IMR-90 (cell line): ENCODE data around the gene DCLK1. TPM values are rescaled to one million over a fixed set of nuclear protein-coding genes. Genes with fewer than 3 reads are reported as not detected.

Source experiments
- ATAC-seq: fragments of 200-7000 bp; cut with Tn5 transposase; 2 replicates; pipeline ENCODE4 v1.9.1; 2020; ENCODE audit warnings: low read depth, mild to moderate bottlenecking, moderate library complexity
- BruUV-seq: library from RNA; stranded (reverse); fragments of 400-500 nt; replicated peaks from 2 replicates; lab custom pipeline; 2021; lab: Mats Ljungman, UMichigan
- CTCF ChIA-PET: fragments of 300-600 bp; formaldehyde crosslinking; extraction: SDS; loops from one replicate; lab custom pipeline; 2021; ENCODE audit warnings: antibody characterized with exemption; lab: Yijun Ruan, JAX
- POLR2A ChIA-PET: fragments of 300-600 bp; sonication (Branson Sonifier 250); formaldehyde crosslinking; loops from one replicate; lab custom pipeline; 2022; ENCODE audit warnings: antibody characterized with exemption; ENCODE audit not compliant: unreplicated experiment; lab: Charles Lee
- DNase-seq: peaks from one replicate; pipeline ENCODE4 v3.0.0; 2013
- H2AFZ ChIP-seq: replicated peaks from 2 replicates; pipeline ENCODE3; 2013; ENCODE audit warnings: low read length, mild to moderate bottlenecking; ENCODE audit not compliant: poor library complexity
- H2AK5ac ChIP-seq: 2 replicates; pipeline ENCODE4 v1.6.1; 2013; ENCODE audit warnings: low read depth, low read length, inconsistent platforms
- H2AK9ac ChIP-seq: replicated peaks from 2 replicates; pipeline ENCODE3; 2013; ENCODE audit warnings: mild to moderate bottlenecking, low read depth, low read length, moderate library complexity; ENCODE audit not compliant: poor library complexity
- H2BK120ac ChIP-seq: 2 replicates; pipeline ENCODE4 v1.6.1; 2013; ENCODE audit warnings: low read depth, low read length, inconsistent platforms
- H2BK15ac ChIP-seq: 3 replicates; pipeline ENCODE4 v1.6.1; 2013; ENCODE audit warnings: low read depth, low read length, inconsistent platforms
- H2BK20ac ChIP-seq: 2 replicates; pipeline ENCODE4 v1.6.1; 2013; ENCODE audit warnings: low read depth, mild to moderate bottlenecking, inconsistent platforms, low read length, moderate library complexity
- H2BK5ac ChIP-seq: 2 replicates; pipeline ENCODE4 v1.6.1; 2013; ENCODE audit warnings: mild to moderate bottlenecking, low read depth, low read length, inconsistent platforms; ENCODE audit not compliant: poor library complexity, severe bottlenecking
- H3K14ac ChIP-seq: replicated peaks from 2 replicates; pipeline ENCODE4 v1.6.1; 2013; ENCODE audit warnings: low read depth, low read length, inconsistent platforms
- H3K18ac ChIP-seq: 2 replicates; pipeline ENCODE4 v1.6.1; 2013; ENCODE audit warnings: low read depth, low read length, control low read depth
- H3K23ac ChIP-seq: 2 replicates; pipeline ENCODE4 v1.6.1; 2013; ENCODE audit warnings: low read depth, low read length, inconsistent platforms
- H3K27ac ChIP-seq: 2 replicates; pipeline ENCODE4 v1.5.1; 2013; ENCODE audit warnings: mild to moderate bottlenecking, control low read depth, low read length; ENCODE audit not compliant: insufficient read depth
- H3K27me3 ChIP-seq: 2 replicates; pipeline ENCODE4 v1.6.1; 2013; ENCODE audit warnings: low read length; ENCODE audit not compliant: control insufficient read depth, insufficient read depth
- H3K36me3 ChIP-seq: 2 replicates; pipeline ENCODE4 v1.6.1; 2013; ENCODE audit warnings: low read length, mixed read lengths; ENCODE audit not compliant: control insufficient read depth, insufficient read depth
- H3K4ac ChIP-seq: 2 replicates; pipeline ENCODE4 v1.6.1; 2013; ENCODE audit warnings: low read depth, low read length, inconsistent platforms
- H3K4me1 ChIP-seq: 2 replicates; pipeline ENCODE4 v1.6.1; 2013; ENCODE audit warnings: low read length, mixed read lengths; ENCODE audit not compliant: control insufficient read depth, insufficient read depth
- H3K4me2 ChIP-seq: 2 replicates; pipeline ENCODE4 v1.6.1; 2013; ENCODE audit warnings: low read depth, mild to moderate bottlenecking, control low read depth, low read length, moderate library complexity
- H3K4me3 ChIP-seq: 2 replicates; pipeline ENCODE4 v1.5.1; 2013; ENCODE audit warnings: low read depth, mild to moderate bottlenecking, control low read depth, low read length, moderate library complexity; ENCODE audit not compliant: insufficient read depth
- H3K56ac ChIP-seq: 2 replicates; pipeline ENCODE4 v1.6.1; 2013; ENCODE audit warnings: low read length, inconsistent platforms; ENCODE audit not compliant: insufficient read depth; ENCODE audit errors: extremely low read depth
- H3K79me1 ChIP-seq, 2 experiments: 2 replicates each; pipeline ENCODE4 v1.6.1; 2013; ENCODE audit warnings: low read length in 2 of 2, inconsistent platforms in 1 of 2, low read depth in 1 of 2
- H3K9ac ChIP-seq: 2 replicates; pipeline ENCODE4 v1.6.1; 2013; ENCODE audit warnings: low read depth, low read length, control low read depth
- H3K9me1 ChIP-seq: 2 replicates; pipeline ENCODE4 v1.6.1; 2013; ENCODE audit warnings: low read length, inconsistent platforms; ENCODE audit not compliant: insufficient read depth
- H3K9me3 ChIP-seq: 2 replicates; pipeline ENCODE4 v1.6.1; 2013; ENCODE audit warnings: low read length; ENCODE audit not compliant: control insufficient read depth, insufficient read depth
- H4K20me1 ChIP-seq: 2 replicates; pipeline ENCODE4 v1.6.1; 2013; ENCODE audit warnings: low read length, inconsistent platforms; ENCODE audit not compliant: insufficient read depth
- H4K5ac ChIP-seq: 2 replicates; pipeline ENCODE4 v1.6.1; 2013; ENCODE audit warnings: mild to moderate bottlenecking, low read depth, low read length, control low read depth
- H4K8ac ChIP-seq, 2 experiments: 2 replicates each; pipeline ENCODE4 v1.6.1; 2013; ENCODE audit warnings: low read depth in 2 of 2, low read length in 2 of 2, control low read depth in 1 of 2, inconsistent platforms in 1 of 2
- H4K91ac ChIP-seq: 2 replicates; pipeline ENCODE4 v1.6.1; 2013; ENCODE audit warnings: low read depth, low read length, inconsistent platforms; ENCODE audit not compliant: insufficient read depth
- BHLHE40 ChIP-seq: fragments of 150-350 bp; IDR thresholded peaks from 2 replicates; pipeline ENCODE4 v1.6.1; 2016; ENCODE audit warnings: mild to moderate bottlenecking, low read depth, low read length
- CEBPB ChIP-seq: IDR thresholded peaks from 2 replicates; pipeline ENCODE4 v1.6.1; 2012; ENCODE audit warnings: low read depth, low read length, improper control_type of control experiment
- CHD1 ChIP-seq: IDR thresholded peaks from 2 replicates; pipeline ENCODE4 v1.6.1; 2012; ENCODE audit warnings: low read depth, low read length, improper control_type of control experiment
- CTCF ChIP-seq: conservative IDR thresholded peaks from 2 replicates; pipeline ENCODE4 v1.5.1; 2012; ENCODE audit warnings: mild to moderate bottlenecking, low read depth, low read length, improper control_type of control experiment
- FOS ChIP-seq: fragments of 150-350 bp; IDR thresholded peaks from 2 replicates; pipeline ENCODE4 v1.6.1; 2016; ENCODE audit warnings: low read depth, low read length
- MAFK ChIP-seq: IDR thresholded peaks from 2 replicates; pipeline ENCODE4 v1.6.1; 2012; ENCODE audit warnings: low read depth, low read length, improper control_type of control experiment
- MAZ ChIP-seq: IDR thresholded peaks from 2 replicates; pipeline ENCODE4 v1.6.1; 2012; ENCODE audit warnings: low read depth, mild to moderate bottlenecking, low read length, improper control_type of control experiment, moderate library complexity, borderline replicate concordance
- MXI1 ChIP-seq: IDR thresholded peaks from 2 replicates; pipeline ENCODE4 v1.6.1; 2012; ENCODE audit warnings: low read depth, mild to moderate bottlenecking, low read length, moderate library complexity, borderline replicate concordance
- NFE2L2 ChIP-seq: fragments of 150-350 bp; IDR thresholded peaks from 2 replicates; pipeline ENCODE4 v1.6.1; 2016; ENCODE audit warnings: low read depth, mild to moderate bottlenecking, low read length
- POLR2A ChIP-seq: IDR thresholded peaks from 2 replicates; pipeline ENCODE4 v1.6.1; 2012; ENCODE audit warnings: mild to moderate bottlenecking, low read depth, low read length
- RAD21 ChIP-seq: IDR thresholded peaks from 2 replicates; pipeline ENCODE4 v1.6.1; 2012; ENCODE audit warnings: low read length, improper control_type of control experiment
- RCOR1 ChIP-seq: IDR thresholded peaks from 2 replicates; pipeline ENCODE4 v1.6.1; 2012; ENCODE audit warnings: mild to moderate bottlenecking, low read length, improper control_type of control experiment; ENCODE audit not compliant: insufficient replicate concordance
- RFX5 ChIP-seq: IDR thresholded peaks from 2 replicates; pipeline ENCODE4 v1.8.0; 2012; ENCODE audit warnings: low read depth, mild to moderate bottlenecking, low read length, moderate library complexity
- SMC3 ChIP-seq: fragments of 150-350 bp; IDR thresholded peaks from 2 replicates; pipeline ENCODE4 v1.6.1; 2016; ENCODE audit warnings: low read depth, mild to moderate bottlenecking, antibody characterized with exemption, low read length, moderate library complexity
- WGBS, 2 experiments: methylation state at CpG; one replicate each; pipeline versions ENCODE4 v1.1.5 to v1.1.7; 2013; ENCODE audit warnings: missing lambda C conversion rate in 2 of 2; ENCODE audit not compliant: insufficient read length in 1 of 2; ENCODE audit errors: extremely low coverage in 2 of 2; 5-methylcytosine and 5-hydroxymethylcytosine counted together
- dilution Hi-C: fragments of 300-500 bp; cut with HindIII; formaldehyde crosslinking; loops from one replicate; pipeline ENCODE4 v1.14.3; 2018; ENCODE audit warnings: low sequenced_read_pairs; ENCODE audit not compliant: unreplicated experiment
- in situ Hi-C: fragments of 300-500 bp; cut with MboI; formaldehyde crosslinking; loops from 3 replicates; pipeline ENCODE4 v1.14.3; 2019; ENCODE audit warnings: low sequenced_read_pairs, inconsistent platforms, mixed read lengths
- intact Hi-C: fragments of 100-400 bp; cut with micrococcal nuclease; formaldehyde crosslinking; loops from 2 replicates; pipeline ENCODE4 v1.10.0; 2022
- polyA plus RNA-seq, 3 experiments: library from polyadenylated mRNA; depleted of rRNA; stranded (reverse); fragments of >200 nt; gene quantifications; 2 replicates each; pipeline ENCODE4 v1.2.3, GENCODE V29; 2012; ENCODE audit warnings: low replicate concordance in 1 of 3
- total RNA-seq: library from RNA; depleted of rRNA; stranded (reverse); fragments of >200 nt; gene quantifications from 2 replicates; pipeline ENCODE4 v1.2.3, GENCODE V29; 2012
- TF ChIP-seq, protein P1 (sequence below): fragments of 150-350 bp; IDR thresholded peaks from 2 replicates; pipeline ENCODE4 v1.6.1; 2016; ENCODE audit warnings: low read depth, mild to moderate bottlenecking, low read length, moderate library complexity, borderline replicate concordance
- TF ChIP-seq, protein P2 (sequence below): fragments of 150-350 bp; IDR thresholded peaks from 2 replicates; pipeline ENCODE4 v1.6.1; 2017; ENCODE audit warnings: mild to moderate bottlenecking, antibody characterized with exemption, low read length, low read depth

Gene DCLK1
- total and polyA plus RNA-seq, 2 of the 4 experiments (the other 2 are of a cell fraction), result under 0.01 to 0.02 TPM

DNA sequence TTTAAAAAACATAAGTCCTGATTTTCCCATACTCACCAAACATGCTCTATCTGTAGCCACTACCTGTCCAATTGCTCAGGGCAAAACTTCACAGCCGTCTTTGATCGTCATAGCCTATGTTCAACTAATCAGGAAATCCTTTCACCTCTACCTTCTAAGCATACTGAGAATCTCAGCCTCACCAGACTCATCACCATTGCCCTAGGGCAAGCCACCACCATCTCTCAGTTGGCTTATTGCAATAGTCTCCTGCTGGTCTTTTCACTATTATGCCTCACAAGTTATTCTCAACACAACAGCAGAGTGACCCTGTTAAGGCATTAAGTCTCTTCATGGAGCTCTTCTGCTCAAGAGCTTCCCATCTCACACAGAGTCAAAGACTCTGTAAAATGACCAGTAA is 394.3 kb downstream of the DCLK1 start:
- Histone ChIP-seq H3K4me1 (no peaks in the 10 kb centered on the region), H2BK120ac (no peak overlapping the region), H2BK15ac (no peak overlapping the region), H3K4me2 (no peak overlapping the region), H4K8ac (no peak overlapping the region), H2AK9ac (no peak overlapping the region), H3K9ac (no peak overlapping the region), H3K27me3 (no peaks in the 10 kb centered on the region), H2AK5ac (no peak overlapping the region), H3K9me1 (no peaks in the 10 kb centered on the region), H4K20me1 (no peaks in the 10 kb centered on the region), H3K36me3 (no peaks in the 10 kb centered on the region), H3K79me1 (no peaks in the 10 kb centered on the region), H2BK5ac (no peak overlapping the region), H3K23ac (no peak overlapping the region), H4K5ac (no peak overlapping the region), H2AFZ (no peak overlapping the region), H4K91ac (no peak overlapping the region), H3K18ac (no peak overlapping the region), H3K56ac (no peak overlapping the region), H3K9me3 (no peaks in the 10 kb centered on the region), H3K27ac (no peak overlapping the region), H3K4ac (no peak overlapping the region), H3K14ac (no peak overlapping the region), H2BK20ac (no peak overlapping the region), H3K4me3 (no peak overlapping the region)
- 29% methylated on average over 2 of the region's 2 CpGs; no CpG with 5 or more reads in 1 of the 2 experiments for WGBS, 2 experiments
- TF ChIP-seq MAFK (no peak), CTCF (no peak), SMC3 (no peak), FOS (no peak), CHD1 (no peak), NFE2L2 (no peak), MAZ (no peak), RCOR1 (no peak), RAD21 (no peak), MXI1 (no peak), POLR2A (no peak), BHLHE40 (no peak), CEBPB (no peak), RFX5 (no peak)
- TF ChIP-seq, protein P1, sequence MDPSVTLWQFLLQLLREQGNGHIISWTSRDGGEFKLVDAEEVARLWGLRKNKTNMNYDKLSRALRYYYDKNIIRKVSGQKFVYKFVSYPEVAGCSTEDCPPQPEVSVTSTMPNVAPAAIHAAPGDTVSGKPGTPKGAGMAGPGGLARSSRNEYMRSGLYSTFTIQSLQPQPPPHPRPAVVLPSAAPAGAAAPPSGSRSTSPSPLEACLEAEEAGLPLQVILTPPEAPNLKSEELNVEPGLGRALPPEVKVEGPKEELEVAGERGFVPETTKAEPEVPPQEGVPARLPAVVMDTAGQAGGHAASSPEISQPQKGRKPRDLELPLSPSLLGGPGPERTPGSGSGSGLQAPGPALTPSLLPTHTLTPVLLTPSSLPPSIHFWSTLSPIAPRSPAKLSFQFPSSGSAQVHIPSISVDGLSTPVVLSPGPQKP, result no peak
- TF ChIP-seq, protein P2, sequence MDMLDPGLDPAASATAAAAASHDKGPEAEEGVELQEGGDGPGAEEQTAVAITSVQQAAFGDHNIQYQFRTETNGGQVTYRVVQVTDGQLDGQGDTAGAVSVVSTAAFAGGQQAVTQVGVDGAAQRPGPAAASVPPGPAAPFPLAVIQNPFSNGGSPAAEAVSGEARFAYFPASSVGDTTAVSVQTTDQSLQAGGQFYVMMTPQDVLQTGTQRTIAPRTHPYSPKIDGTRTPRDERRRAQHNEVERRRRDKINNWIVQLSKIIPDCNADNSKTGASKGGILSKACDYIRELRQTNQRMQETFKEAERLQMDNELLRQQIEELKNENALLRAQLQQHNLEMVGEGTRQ, result no peak
- ATAC-seq (no peak), DNase-seq (no peak)
- intact Hi-C loops (no loop called here), dilution Hi-C loops (no loop called here), in situ Hi-C loops (no loop called here)
- CTCF ChIA-PET, result no interaction called here
- POLR2A ChIA-PET, result no interaction called here
- BruUV-seq, result no TSS peak
